Neural cell (in vitro differentiated cells): ENCODE measurements around the gene SPACA4. TPM values are rescaled to one million over a fixed set of nuclear protein-coding genes. Genes with fewer than 3 reads are reported as not detected.
A peak's percentile ranks its signal among the peaks of the same experiment; 100 is the strongest.
"Not testable (repeated sequence)": the region's sequence is repeated elsewhere in the genome, so short reads cannot be mapped to it uniquely, and the experiment has no call there.

Experiments
- H2AFZ ChIP-seq: fragments of 200-600, 300-800 bp; sonication (generic), shearing (Covaris generic); 2 replicates; pipeline ENCODE4 v1.6.0; 2014; ENCODE audit warnings: low read depth, mild to moderate bottlenecking, antibody characterized with exemption, low read length, moderate library complexity
- H3F3A ChIP-seq: fragments of 200-600 bp; shearing (Covaris generic); 2 replicates; pipeline ENCODE4 v1.6.1; 2016; ENCODE audit warnings: mild to moderate bottlenecking, moderate library complexity, mixed read lengths, antibody characterized with exemption, low read length; ENCODE audit not compliant: insufficient read depth, poor library complexity, severe bottlenecking
- H3K27ac ChIP-seq: fragments of 200-600, 300-800 bp; sonication (generic), shearing (Covaris generic); 2 replicates; pipeline ENCODE4 v1.5.1; 2014; ENCODE audit warnings: mild to moderate bottlenecking, low read length, moderate library complexity
- H3K27me3 ChIP-seq: fragments of 300-800, 200-600 bp; sonication (generic), shearing (Covaris generic); 2 replicates; pipeline ENCODE4 v1.6.0; 2014; ENCODE audit warnings: mild to moderate bottlenecking, low read depth, low read length, moderate library complexity; ENCODE audit not compliant: insufficient read depth
- H3K36me3 ChIP-seq: fragments of 300-800, 200-600 bp; sonication (generic), shearing (Covaris generic); 2 replicates; pipeline ENCODE4 v1.5.1; 2014; ENCODE audit warnings: mild to moderate bottlenecking, antibody characterized with exemption, low read length, moderate library complexity; ENCODE audit not compliant: insufficient read depth
- H3K4me2 ChIP-seq: fragments of 300-800, 200-600 bp; sonication (generic), shearing (Covaris generic); 2 replicates; pipeline ENCODE4 v1.6.0; 2014; ENCODE audit warnings: mild to moderate bottlenecking, low read length
- H3K4me3 ChIP-seq: fragments of 300-800, 200-600 bp; sonication (generic), shearing (Covaris generic); 2 replicates; pipeline ENCODE4 v1.5.1; 2014; ENCODE audit warnings: mild to moderate bottlenecking, low read length, moderate library complexity
- H3K79me2 ChIP-seq: fragments of 200-600 bp; shearing (Covaris generic); replicated peaks from 2 replicates; pipeline ENCODE4 v1.6.0; 2014; ENCODE audit warnings: mild to moderate bottlenecking, low read length, moderate library complexity; ENCODE audit not compliant: insufficient read depth
- H3K9ac ChIP-seq: fragments of 300-800, 200-600 bp; sonication (generic), shearing (Covaris generic); 2 replicates; pipeline ENCODE4 v1.6.1; 2016; ENCODE audit warnings: mild to moderate bottlenecking, low read length, mixed read lengths
- H3K9me2 ChIP-seq: fragments of 200-600 bp; shearing (Covaris generic); 2 replicates; pipeline ENCODE4 v1.6.1; 2016; ENCODE audit warnings: mild to moderate bottlenecking, low read length, mixed read lengths; ENCODE audit not compliant: insufficient read depth
- H3K9me3 ChIP-seq: fragments of 200-600, 300-800 bp; sonication (generic), shearing (Covaris generic); 2 replicates; pipeline ENCODE4 v1.6.1; 2016; ENCODE audit warnings: mild to moderate bottlenecking, mixed run types, low read length, moderate library complexity, mixed read lengths
- H4K20me1 ChIP-seq: fragments of 200-600 bp; shearing (Covaris generic); 2 replicates; pipeline ENCODE4 v1.6.1; 2016; ENCODE audit warnings: mild to moderate bottlenecking, mixed run types; ENCODE audit not compliant: insufficient read depth
- CTCF ChIP-seq: fragments of 450-650 bp; IDR thresholded peaks from 2 replicates; pipeline ENCODE4 v1.5.1; 2014; ENCODE audit warnings: antibody characterized with exemption, mild to moderate bottlenecking, moderate library complexity; ENCODE audit not compliant: poor library complexity, severe bottlenecking
- EP300 ChIP-seq: fragments of 450-650 bp; conservative IDR thresholded peaks from 2 replicates; pipeline ENCODE4 v1.6.1; 2014; ENCODE audit warnings: antibody characterized with exemption, mild to moderate bottlenecking, moderate library complexity; ENCODE audit not compliant: poor library complexity, severe bottlenecking
- EZH2 ChIP-seq: fragments of 200-600, 300-800 bp; shearing (Covaris generic), sonication (generic); IDR thresholded peaks from 2 replicates; pipeline ENCODE4 v1.6.1; 2014; ENCODE audit warnings: antibody characterized with exemption, low read length, borderline replicate concordance, mild to moderate bottlenecking; ENCODE audit not compliant: insufficient read depth, poor library complexity, severe bottlenecking
- MXI1 ChIP-seq: fragments of 450-650 bp; conservative IDR thresholded peaks from 2 replicates; pipeline ENCODE4 v1.6.1; 2014; ENCODE audit warnings: antibody characterized with exemption, mild to moderate bottlenecking; ENCODE audit not compliant: poor library complexity, severe bottlenecking
- POLR2AphosphoS5 ChIP-seq: IDR thresholded peaks from 2 replicates; pipeline ENCODE4 v1.6.1; 2012
- RAD21 ChIP-seq: fragments of 450-650 bp; conservative IDR thresholded peaks from 2 replicates; pipeline ENCODE4 v1.6.1; 2014; ENCODE audit warnings: antibody characterized with exemption, mild to moderate bottlenecking, moderate library complexity
- SMC3 ChIP-seq: fragments of 450-650 bp; conservative IDR thresholded peaks from 2 replicates; pipeline ENCODE4 v1.6.1; 2014; ENCODE audit warnings: antibody characterized with exemption, mild to moderate bottlenecking, moderate library complexity; ENCODE audit not compliant: poor library complexity
- TAF1 ChIP-seq: IDR thresholded peaks from 2 replicates; pipeline ENCODE4 v1.6.1; 2012; ENCODE audit warnings: low read depth
- polyA plus RNA-seq: library from polyadenylated mRNA; depleted of rRNA; stranded (reverse); fragments of >200 nt; gene quantifications from 2 replicates; pipeline ENCODE4 v1.2.3, GENCODE V29; 2014
- TF ChIP-seq, protein P1 (sequence below): IDR thresholded peaks from 2 replicates; pipeline ENCODE4 v1.6.1; 2012; ENCODE audit warnings: borderline replicate concordance

SPACA4 gene
- polyA plus RNA-seq, 1 donor from 2014 or later, result not detected

- H3K4me3 ChIP-seq, result peak overlapping the region; percentile 32
- H3K79me2 ChIP-seq, result no peaks in the 10 kb centered on the region
- no peaks in the 10 kb centered on the region for H3F3A ChIP-seq
- H3K9me2 ChIP-seq, result no peaks in the 10 kb centered on the region
- no peaks in the 10 kb centered on the region for H3K27me3 ChIP-seq
- H3K9me3 ChIP-seq, result no peaks in the 10 kb centered on the region
- TF ChIP-seq, protein P1, sequence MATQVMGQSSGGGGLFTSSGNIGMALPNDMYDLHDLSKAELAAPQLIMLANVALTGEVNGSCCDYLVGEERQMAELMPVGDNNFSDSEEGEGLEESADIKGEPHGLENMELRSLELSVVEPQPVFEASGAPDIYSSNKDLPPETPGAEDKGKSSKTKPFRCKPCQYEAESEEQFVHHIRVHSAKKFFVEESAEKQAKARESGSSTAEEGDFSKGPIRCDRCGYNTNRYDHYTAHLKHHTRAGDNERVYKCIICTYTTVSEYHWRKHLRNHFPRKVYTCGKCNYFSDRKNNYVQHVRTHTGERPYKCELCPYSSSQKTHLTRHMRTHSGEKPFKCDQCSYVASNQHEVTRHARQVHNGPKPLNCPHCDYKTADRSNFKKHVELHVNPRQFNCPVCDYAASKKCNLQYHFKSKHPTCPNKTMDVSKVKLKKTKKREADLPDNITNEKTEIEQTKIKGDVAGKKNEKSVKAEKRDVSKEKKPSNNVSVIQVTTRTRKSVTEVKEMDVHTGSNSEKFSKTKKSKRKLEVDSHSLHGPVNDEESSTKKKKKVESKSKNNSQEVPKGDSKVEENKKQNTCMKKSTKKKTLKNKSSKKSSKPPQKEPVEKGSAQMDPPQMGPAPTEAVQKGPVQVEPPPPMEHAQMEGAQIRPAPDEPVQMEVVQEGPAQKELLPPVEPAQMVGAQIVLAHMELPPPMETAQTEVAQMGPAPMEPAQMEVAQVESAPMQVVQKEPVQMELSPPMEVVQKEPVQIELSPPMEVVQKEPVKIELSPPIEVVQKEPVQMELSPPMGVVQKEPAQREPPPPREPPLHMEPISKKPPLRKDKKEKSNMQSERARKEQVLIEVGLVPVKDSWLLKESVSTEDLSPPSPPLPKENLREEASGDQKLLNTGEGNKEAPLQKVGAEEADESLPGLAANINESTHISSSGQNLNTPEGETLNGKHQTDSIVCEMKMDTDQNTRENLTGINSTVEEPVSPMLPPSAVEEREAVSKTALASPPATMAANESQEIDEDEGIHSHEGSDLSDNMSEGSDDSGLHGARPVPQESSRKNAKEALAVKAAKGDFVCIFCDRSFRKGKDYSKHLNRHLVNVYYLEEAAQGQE, result no peak
- TF ChIP-seq SMC3 (no peak), MXI1 (no peak), RAD21 (no peak), TAF1 (no peak), EP300 (no peak), CTCF (no peak), EZH2 (no peak), POLR2AphosphoS5 (no peak)
- no peak overlapping the region for H3K4me2 ChIP-seq
- no peak overlapping the region for H2AFZ ChIP-seq
- no peaks in the 10 kb centered on the region for H3K36me3 ChIP-seq
- no peaks in the 10 kb centered on the region for H4K20me1 ChIP-seq
- H3K27ac ChIP-seq, result peak overlapping the region; percentile 72
- H3K9ac ChIP-seq, result peak overlapping the region; percentile 36
Measured at GRCh38 chr19:48631225-48631624, 24.7 kb downstream of the SPACA4 start.

DNA sequence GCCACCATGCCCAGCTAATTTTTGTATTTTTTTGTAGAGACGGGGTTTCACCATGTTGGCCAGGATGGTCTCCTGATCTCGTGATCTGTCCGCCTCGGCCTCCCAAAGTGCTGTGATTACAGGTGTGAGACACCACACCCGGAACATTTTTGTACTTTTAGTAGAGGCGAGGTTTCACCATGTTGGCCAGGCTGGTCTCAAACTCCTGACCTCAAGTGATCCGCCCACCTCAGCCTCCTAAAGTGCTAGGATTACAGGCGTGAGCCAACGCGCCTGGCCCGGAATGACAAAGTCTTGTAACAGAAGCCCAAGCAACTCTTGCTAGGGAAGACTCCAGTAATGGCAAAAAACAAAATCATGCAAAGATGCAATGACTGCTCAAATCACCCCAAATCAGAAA, 25.7 kb downstream of the SPACA4 start:
- H3K27me3 ChIP-seq, H3K9me2 ChIP-seq, H2AFZ ChIP-seq, H3K4me2 ChIP-seq, H4K20me1 ChIP-seq, H3K36me3 ChIP-seq, H3K79me2 ChIP-seq, H3K9me3 ChIP-seq, H3K9ac ChIP-seq, H3K27ac ChIP-seq, H3F3A ChIP-seq, H3K4me3 ChIP-seq: not testable (repeated sequence)

DNA sequence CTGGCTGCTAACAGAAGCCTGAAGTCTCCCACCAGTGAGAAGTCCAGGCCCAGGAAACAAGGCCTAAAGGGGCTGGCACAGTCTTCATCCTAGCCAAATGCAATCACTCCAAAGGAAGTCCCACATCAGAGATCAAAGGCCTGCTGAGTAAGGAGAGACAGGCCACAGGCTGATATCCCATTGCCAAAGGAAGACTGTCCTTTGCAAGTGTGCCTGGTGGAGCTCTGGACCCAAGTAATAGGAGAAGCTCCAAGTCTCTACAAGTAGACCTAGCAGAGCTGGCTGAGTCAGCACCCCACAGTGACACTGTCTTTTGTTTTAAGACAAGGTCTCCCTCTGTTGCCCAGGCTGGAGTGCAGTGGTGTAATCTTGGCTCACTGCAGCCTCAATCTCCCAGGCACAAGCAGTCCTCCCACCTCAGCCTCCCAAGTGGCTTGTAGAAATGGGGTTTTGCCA, 26.2 kb downstream of the SPACA4 start:
- H3K27ac ChIP-seq, result no peak overlapping the region
- TF ChIP-seq RAD21, result no peak
- TF ChIP-seq EZH2, result no peak
- TF ChIP-seq SMC3, result no peak
- no peak for TF ChIP-seq TAF1
- no peak for TF ChIP-seq CTCF
- TF ChIP-seq, protein P1, result no peak
- no peak for TF ChIP-seq POLR2AphosphoS5
- TF ChIP-seq MXI1, result no peak
- TF ChIP-seq EP300, result no peak
- H3K27me3 ChIP-seq, result no peaks in the 10 kb centered on the region
- no peak overlapping the region for H2AFZ ChIP-seq
- H3K36me3 ChIP-seq, result no peaks in the 10 kb centered on the region
- H3K9me2 ChIP-seq, result no peaks in the 10 kb centered on the region
- H3K9ac ChIP-seq, result no peak overlapping the region
- H4K20me1 ChIP-seq, result no peaks in the 10 kb centered on the region
- no peaks in the 10 kb centered on the region for H3K9me3 ChIP-seq
- no peak overlapping the region for H3K4me3 ChIP-seq
- H3K4me2 ChIP-seq, result no peak overlapping the region
- H3K79me2 ChIP-seq, result no peaks in the 10 kb centered on the region
- no peaks in the 10 kb centered on the region for H3F3A ChIP-seq
